Measurements from ENCODE around the gene RNPEPL1.

DNA sequence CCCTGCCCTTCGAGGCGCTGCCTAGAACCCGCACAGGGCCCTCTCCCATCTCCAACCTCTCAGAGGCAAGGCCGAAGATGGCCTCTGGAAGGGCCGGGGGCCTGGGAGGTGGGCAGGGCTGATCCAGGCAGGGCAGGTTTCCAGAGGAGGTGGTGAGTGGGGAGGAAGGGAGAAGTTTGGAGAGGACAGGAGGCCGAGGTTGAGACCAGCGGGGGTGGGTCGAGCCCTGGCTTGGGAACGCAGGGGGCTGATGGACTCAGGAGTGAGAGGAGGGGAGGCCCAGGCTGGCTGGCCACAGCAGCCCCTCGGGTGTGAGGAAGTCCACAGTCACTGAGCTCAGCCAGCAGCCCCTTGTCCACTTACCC lies 28.8 kb downstream of the RNPEPL1 start:
- TF ChIP-seq ATF2 (IDR thresholded peaks at IDR 0.05; ENCODE audit: low read length) (no peak), POU2F2 (IDR thresholded peaks at IDR 0.05; ENCODE audit: borderline replicate concordance, low read depth, low read length) (no peak), CBX3 (IDR thresholded peaks at IDR 0.05; ENCODE audit: borderline replicate concordance, low read depth) (no peak), NFIC (IDR thresholded peaks at IDR 0.05; ENCODE audit: low read depth, low read length) (no peak), POLR2AphosphoS5 (IDR thresholded peaks at IDR 0.05; ENCODE audit: low read length) (no peak), NFYB (IDR thresholded peaks at IDR 0.05; ENCODE audit: insufficient read depth, low read depth, low read length) (no peak), ZNF274 (IDR thresholded peaks at IDR 0.05; ENCODE audit: insufficient read depth, insufficient read length) (no peak), TCF7 (IDR thresholded peaks at IDR 0.05; ENCODE audit: borderline replicate concordance) (no peak), TCF3 (IDR thresholded peaks at IDR 0.05; ENCODE audit: borderline replicate concordance, insufficient read depth, low read depth, low read length) (no peak)
- TF ChIP-seq, protein P1, sequence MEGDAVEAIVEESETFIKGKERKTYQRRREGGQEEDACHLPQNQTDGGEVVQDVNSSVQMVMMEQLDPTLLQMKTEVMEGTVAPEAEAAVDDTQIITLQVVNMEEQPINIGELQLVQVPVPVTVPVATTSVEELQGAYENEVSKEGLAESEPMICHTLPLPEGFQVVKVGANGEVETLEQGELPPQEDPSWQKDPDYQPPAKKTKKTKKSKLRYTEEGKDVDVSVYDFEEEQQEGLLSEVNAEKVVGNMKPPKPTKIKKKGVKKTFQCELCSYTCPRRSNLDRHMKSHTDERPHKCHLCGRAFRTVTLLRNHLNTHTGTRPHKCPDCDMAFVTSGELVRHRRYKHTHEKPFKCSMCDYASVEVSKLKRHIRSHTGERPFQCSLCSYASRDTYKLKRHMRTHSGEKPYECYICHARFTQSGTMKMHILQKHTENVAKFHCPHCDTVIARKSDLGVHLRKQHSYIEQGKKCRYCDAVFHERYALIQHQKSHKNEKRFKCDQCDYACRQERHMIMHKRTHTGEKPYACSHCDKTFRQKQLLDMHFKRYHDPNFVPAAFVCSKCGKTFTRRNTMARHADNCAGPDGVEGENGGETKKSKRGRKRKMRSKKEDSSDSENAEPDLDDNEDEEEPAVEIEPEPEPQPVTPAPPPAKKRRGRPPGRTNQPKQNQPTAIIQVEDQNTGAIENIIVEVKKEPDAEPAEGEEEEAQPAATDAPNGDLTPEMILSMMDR (IDR thresholded peaks at IDR 0.05 in 2 of 3, conservative IDR thresholded peaks at IDR 0.05 in 1 of 3; ENCODE audit: control insufficient read depth in 2 of 3, extremely low read depth in 1 of 3, insufficient read depth in 1 of 3, low read depth in 3 of 3, low read length in 3 of 3): no peak
- TF ChIP-seq, protein P2, sequence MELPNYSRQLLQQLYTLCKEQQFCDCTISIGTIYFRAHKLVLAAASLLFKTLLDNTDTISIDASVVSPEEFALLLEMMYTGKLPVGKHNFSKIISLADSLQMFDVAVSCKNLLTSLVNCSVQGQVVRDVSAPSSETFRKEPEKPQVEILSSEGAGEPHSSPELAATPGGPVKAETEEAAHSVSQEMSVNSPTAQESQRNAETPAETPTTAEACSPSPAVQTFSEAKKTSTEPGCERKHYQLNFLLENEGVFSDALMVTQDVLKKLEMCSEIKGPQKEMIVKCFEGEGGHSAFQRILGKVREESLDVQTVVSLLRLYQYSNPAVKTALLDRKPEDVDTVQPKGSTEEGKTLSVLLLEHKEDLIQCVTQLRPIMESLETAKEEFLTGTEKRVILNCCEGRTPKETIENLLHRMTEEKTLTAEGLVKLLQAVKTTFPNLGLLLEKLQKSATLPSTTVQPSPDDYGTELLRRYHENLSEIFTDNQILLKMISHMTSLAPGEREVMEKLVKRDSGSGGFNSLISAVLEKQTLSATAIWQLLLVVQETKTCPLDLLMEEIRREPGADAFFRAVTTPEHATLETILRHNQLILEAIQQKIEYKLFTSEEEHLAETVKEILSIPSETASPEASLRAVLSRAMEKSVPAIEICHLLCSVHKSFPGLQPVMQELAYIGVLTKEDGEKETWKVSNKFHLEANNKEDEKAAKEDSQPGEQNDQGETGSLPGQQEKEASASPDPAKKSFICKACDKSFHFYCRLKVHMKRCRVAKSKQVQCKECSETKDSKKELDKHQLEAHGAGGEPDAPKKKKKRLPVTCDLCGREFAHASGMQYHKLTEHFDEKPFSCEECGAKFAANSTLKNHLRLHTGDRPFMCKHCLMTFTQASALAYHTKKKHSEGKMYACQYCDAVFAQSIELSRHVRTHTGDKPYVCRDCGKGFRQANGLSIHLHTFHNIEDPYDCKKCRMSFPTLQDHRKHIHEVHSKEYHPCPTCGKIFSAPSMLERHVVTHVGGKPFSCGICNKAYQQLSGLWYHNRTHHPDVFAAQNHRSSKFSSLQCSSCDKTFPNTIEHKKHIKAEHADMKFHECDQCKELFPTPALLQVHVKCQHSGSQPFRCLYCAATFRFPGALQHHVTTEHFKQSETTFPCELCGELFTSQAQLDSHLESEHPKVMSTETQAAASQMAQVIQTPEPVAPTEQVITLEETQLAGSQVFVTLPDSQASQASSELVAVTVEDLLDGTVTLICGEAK (IDR thresholded peaks at IDR 0.05; ENCODE audit: borderline replicate concordance): no peak

Measured in GM12878 (cell line).